ENCODE results near the gene PRDM16.

DNA sequence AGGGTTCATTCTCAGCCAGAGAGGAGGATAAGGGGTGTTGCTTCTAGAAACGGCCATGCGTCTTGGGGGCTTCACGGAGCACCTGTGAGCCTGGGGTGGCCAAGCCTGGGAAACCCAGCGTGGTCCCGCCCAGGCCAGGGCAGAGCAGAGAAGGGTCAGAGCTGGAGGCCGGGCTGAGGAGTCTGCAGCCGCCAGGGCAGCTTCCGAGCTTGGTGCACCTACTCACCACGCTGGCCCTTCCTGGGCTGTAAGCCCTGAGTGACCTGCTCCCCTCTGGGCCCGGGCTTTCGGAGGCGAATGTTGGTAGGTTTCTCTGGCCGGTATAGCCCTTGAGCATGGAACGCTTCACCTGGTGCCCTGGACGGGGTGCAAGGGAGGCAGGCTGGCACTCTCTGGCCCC lies 215.7 kb downstream of the PRDM16 start:
- TF ChIP-seq, protein P1, sequence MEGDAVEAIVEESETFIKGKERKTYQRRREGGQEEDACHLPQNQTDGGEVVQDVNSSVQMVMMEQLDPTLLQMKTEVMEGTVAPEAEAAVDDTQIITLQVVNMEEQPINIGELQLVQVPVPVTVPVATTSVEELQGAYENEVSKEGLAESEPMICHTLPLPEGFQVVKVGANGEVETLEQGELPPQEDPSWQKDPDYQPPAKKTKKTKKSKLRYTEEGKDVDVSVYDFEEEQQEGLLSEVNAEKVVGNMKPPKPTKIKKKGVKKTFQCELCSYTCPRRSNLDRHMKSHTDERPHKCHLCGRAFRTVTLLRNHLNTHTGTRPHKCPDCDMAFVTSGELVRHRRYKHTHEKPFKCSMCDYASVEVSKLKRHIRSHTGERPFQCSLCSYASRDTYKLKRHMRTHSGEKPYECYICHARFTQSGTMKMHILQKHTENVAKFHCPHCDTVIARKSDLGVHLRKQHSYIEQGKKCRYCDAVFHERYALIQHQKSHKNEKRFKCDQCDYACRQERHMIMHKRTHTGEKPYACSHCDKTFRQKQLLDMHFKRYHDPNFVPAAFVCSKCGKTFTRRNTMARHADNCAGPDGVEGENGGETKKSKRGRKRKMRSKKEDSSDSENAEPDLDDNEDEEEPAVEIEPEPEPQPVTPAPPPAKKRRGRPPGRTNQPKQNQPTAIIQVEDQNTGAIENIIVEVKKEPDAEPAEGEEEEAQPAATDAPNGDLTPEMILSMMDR (IDR thresholded peaks at IDR 0.05; ENCODE audit: borderline replicate concordance, extremely low read depth, low read length, poor library complexity, severe bottlenecking): no peak
- no peak for TF ChIP-seq EZH2 (IDR thresholded peaks at IDR 0.05; ENCODE audit: borderline replicate concordance, low read depth, low read length, severe bottlenecking)
